Stimulated activated CD4-positive, alpha-beta T cell treated with anti-CD3 and anti-CD28 coated beads, Interleukin-1b, Interleukin-23, amount 100 ng/mL, for 24 hours (primary cell): ENCODE data around the gene FLT4.

ENCODE experiments used
- DNase-seq, 4 experiments: peaks; one replicate each; pipeline ENCODE4 v3.0.0-alpha.2; 2020; ENCODE audit warnings: low read depth in 4 of 4, low spot score in 1 of 4

Gene FLT4

GRCh38 chr5:180608572-180609310 is 40.7 kb downstream of the FLT4 start:
- no peak for DNase-seq

- no peak for DNase-seq
These were observed 41.4 kb downstream of the FLT4 start for GRCh38 chr5:180607861-180608571.

GRCh38 chr5:180606215-180606785 is 43.1 kb downstream of the FLT4 start:
- DNase-seq: no peak

- peak; percentile 24 to 44 (median 40) for DNase-seq
These were observed 43.7 kb downstream of the FLT4 start for GRCh38 chr5:180605554-180606214.

- DNase-seq: no peak
These were observed 45.1 kb downstream of the FLT4 start for GRCh38 chr5:180604271-180604670.

GRCh38 chr5:180603076-180603594 is 46.3 kb downstream of the FLT4 start:
- DNase-seq: no peak

- DNase-seq: no peak
These were observed 46.8 kb downstream of the FLT4 start for GRCh38 chr5:180602481-180603075.

GRCh38 chr5:180601591-180602480 is 47.6 kb downstream of the FLT4 start:
- DNase-seq: no peak

GRCh38 chr5:180600554-180601041 is 48.8 kb downstream of the FLT4 start:
- DNase-seq: no peak

- DNase-seq: no peak
These were observed 49.3 kb downstream of the FLT4 start for GRCh38 chr5:180599981-180600553.

GRCh38 chr5:180599590-180599914 is 49.8 kb downstream of the FLT4 start:
- DNase-seq: no peak

GRCh38 chr5:180598797-180599589 is 50.4 kb downstream of the FLT4 start:
- DNase-seq: no peak

- DNase-seq: no peak
These were observed 51.1 kb downstream of the FLT4 start for GRCh38 chr5:180598316-180598701.

GRCh38 chr5:180596668-180597231 is 52.6 kb downstream of the FLT4 start:
- no peak for DNase-seq

- no peak for DNase-seq
These were observed 53.2 kb downstream of the FLT4 start for GRCh38 chr5:180596115-180596667.

GRCh38 chr5:180595381-180596114 is 53.9 kb downstream of the FLT4 start:
- DNase-seq: no peak

- DNase-seq: no peak
These were observed 54.4 kb downstream of the FLT4 start for GRCh38 chr5:180595046-180595379.
